Stimulated activated CD8-positive, alpha-beta memory T cell treated with anti-CD3 and anti-CD28 coated beads, Interleukin-15, amount 100 ng/mL, for 48 hours (primary cell): Measurements from ENCODE around the gene BMP7.

Source experiments
- DNase-seq, 2 donors: peaks; one replicate each; pipeline ENCODE4 v3.0.0-alpha.2; 2020; ENCODE audit warnings: low read depth in 2 of 2

The BMP7 gene

GRCh38 chr20:57147185-57147584 is 119.3 kb downstream of the BMP7 start:
- no peak for DNase-seq

- DNase-seq: no peak
Observed at GRCh38 chr20:57146155-57146554, 120.3 kb downstream of the BMP7 start.

GRCh38 chr20:57145089-57145631 is 121.3 kb downstream of the BMP7 start:
- no peak for DNase-seq

GRCh38 chr20:57143173-57143572 is 123.3 kb downstream of the BMP7 start:
- no peak for DNase-seq

- no peak for DNase-seq
Observed at GRCh38 chr20:57142667-57143066, 123.8 kb downstream of the BMP7 start.

- no peak for DNase-seq
Observed at GRCh38 chr20:57141492-57141891, 124.9 kb downstream of the BMP7 start.

- DNase-seq: no peak
Observed at GRCh38 chr20:57140416-57140965, 126.0 kb downstream of the BMP7 start.

- DNase-seq: no peak
Observed at GRCh38 chr20:57139342-57140093, 126.9 kb downstream of the BMP7 start.

- no peak for DNase-seq
Observed at GRCh38 chr20:57138198-57138995, 128.0 kb downstream of the BMP7 start.

- DNase-seq: no peak
Observed at GRCh38 chr20:57137676-57138075, 128.8 kb downstream of the BMP7 start.

GRCh38 chr20:57136734-57137133 is 129.7 kb downstream of the BMP7 start:
- DNase-seq: no peak

- DNase-seq: no peak
Observed at GRCh38 chr20:57135875-57136274, 130.6 kb downstream of the BMP7 start.

GRCh38 chr20:57134804-57135203 is 131.6 kb downstream of the BMP7 start:
- DNase-seq: no peak

- no peak for DNase-seq
Observed at GRCh38 chr20:57133926-57134650, 132.4 kb downstream of the BMP7 start.

- DNase-seq: no peak
Observed at GRCh38 chr20:57131601-57132391, 134.6 kb downstream of the BMP7 start.

- no peak for DNase-seq
Observed at GRCh38 chr20:57131077-57131476, 135.4 kb downstream of the BMP7 start.

GRCh38 chr20:57130160-57130772 is 136.2 kb downstream of the BMP7 start:
- no peak for DNase-seq

- DNase-seq: no peak
Observed at GRCh38 chr20:57129303-57129702, 137.1 kb downstream of the BMP7 start.

- no peak for DNase-seq
Observed at GRCh38 chr20:57128044-57128757, 138.2 kb downstream of the BMP7 start.
